ENCODE data around the gene FZD4. TPM values are rescaled to one million over a fixed set of nuclear protein-coding genes. Genes with fewer than 3 reads are reported as not detected.

Gene FZD4
- polyA plus RNA-seq, 1 donor, result 7.2 TPM

DNA sequence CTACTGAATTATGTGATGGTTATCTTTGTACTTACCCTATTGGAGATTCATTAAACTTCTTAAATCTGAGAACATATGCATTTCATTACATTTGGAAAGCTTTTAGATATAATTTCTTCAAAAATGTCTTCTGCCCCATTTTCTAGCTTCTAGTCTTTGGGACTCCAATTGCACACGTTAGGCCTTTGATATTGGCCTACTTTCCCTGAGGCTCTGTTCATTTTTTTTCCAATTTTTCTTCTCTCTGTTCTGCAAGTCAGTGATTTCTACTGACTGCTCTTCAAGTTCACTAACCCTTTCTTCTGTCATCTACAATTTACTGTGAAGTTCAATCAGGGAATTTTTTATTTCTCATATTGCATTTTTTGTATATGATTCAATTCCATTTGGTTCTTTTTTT lies 43.0 kb downstream of the FZD4 start:
- Histone ChIP-seq H3K4me3 (ENCODE audit: low read length) (no peak overlapping the region), H3K36me3 (ENCODE audit: control insufficient read depth, insufficient read depth, low read length) (no peaks in the 10 kb centered on the region), H3K4me1 (ENCODE audit: control insufficient read depth, insufficient read depth, low read length) (no peaks in the 10 kb centered on the region), H3K9me3 (ENCODE audit: control insufficient read depth, low read depth, low read length) (peaks cover 7% of the 10 kb centered on the region), H3K27me3 (ENCODE audit: control insufficient read depth, insufficient read depth, low read length) (no peaks in the 10 kb centered on the region), H3K27ac (ENCODE audit: low read length) (no peak overlapping the region)
- WGBS (ENCODE audit: insufficient coverage, low lambda C conversion rate), result 60% methylated on average over 1 of the region's 1 CpG
- no peak for DNase-seq

DNA sequence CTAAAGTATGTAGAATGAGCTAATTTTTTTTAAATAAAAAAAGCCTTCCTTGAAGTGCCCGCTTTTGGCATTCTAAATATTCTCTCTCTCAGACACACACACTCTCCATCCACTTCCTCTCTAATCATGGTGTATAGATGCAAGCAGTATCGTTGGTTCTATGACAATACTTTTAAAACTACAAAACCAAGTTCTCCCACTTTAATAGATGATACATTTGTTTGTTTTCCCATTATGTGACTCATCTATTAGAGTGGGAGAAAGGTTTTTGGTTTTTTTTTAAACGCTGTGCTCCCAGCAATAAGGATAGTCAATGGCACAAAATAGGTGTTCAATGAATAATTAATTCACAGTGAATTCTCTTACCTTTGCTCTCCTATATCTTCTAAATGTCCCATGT lies 44.6 kb downstream of the FZD4 start:
- Histone ChIP-seq H3K36me3 (ENCODE audit: control insufficient read depth, insufficient read depth, low read length) (no peaks in the 10 kb centered on the region), H3K27ac (ENCODE audit: low read length) (no peak overlapping the region), H3K27me3 (ENCODE audit: control insufficient read depth, insufficient read depth, low read length) (no peaks in the 10 kb centered on the region), H3K4me3 (ENCODE audit: low read length) (no peak overlapping the region), H3K9me3 (ENCODE audit: control insufficient read depth, low read depth, low read length) (peaks cover 11% of the 10 kb centered on the region), H3K4me1 (ENCODE audit: control insufficient read depth, insufficient read depth, low read length) (no peaks in the 10 kb centered on the region)
- 100% methylated on average over 1 of the region's 3 CpGs for WGBS (ENCODE audit: insufficient coverage, low lambda C conversion rate)
- DNase-seq, result no peak

DNA sequence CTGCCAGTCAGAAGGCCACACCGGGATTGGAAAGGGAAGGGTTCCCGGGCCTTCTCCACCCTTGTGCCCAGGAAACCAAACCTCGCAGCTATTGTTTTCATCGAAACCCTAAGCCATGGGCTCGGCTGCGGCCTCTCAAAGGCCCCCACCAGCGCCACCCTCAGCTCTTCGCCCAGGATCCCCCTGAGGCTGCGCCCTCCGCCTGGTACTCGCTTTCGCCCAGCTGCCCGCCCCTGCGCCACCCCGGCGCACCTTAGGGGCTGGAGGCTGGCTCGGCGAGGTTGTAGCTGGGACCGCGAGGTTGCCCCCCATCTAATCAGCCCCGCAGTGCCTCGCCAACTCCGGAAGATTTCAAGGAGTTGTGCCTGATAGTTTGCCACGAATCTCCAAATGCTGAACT lies 49.0 kb downstream of the FZD4 start:
- Histone ChIP-seq H3K27me3 (ENCODE audit: control insufficient read depth, insufficient read depth, low read length) (no peaks in the 10 kb centered on the region), H3K9me3 (ENCODE audit: control insufficient read depth, low read depth, low read length) (peaks cover 5% of the 10 kb centered on the region), H3K27ac (ENCODE audit: low read length) (no peak overlapping the region), H3K4me3 (ENCODE audit: low read length) (no peak overlapping the region), H3K36me3 (ENCODE audit: control insufficient read depth, insufficient read depth, low read length) (no peaks in the 10 kb centered on the region), H3K4me1 (ENCODE audit: control insufficient read depth, insufficient read depth, low read length) (no peaks in the 10 kb centered on the region)
- no peak for DNase-seq
- no CpG with 5 or more reads among the region's 24 CpGs for WGBS (ENCODE audit: insufficient coverage, low lambda C conversion rate)

DNA sequence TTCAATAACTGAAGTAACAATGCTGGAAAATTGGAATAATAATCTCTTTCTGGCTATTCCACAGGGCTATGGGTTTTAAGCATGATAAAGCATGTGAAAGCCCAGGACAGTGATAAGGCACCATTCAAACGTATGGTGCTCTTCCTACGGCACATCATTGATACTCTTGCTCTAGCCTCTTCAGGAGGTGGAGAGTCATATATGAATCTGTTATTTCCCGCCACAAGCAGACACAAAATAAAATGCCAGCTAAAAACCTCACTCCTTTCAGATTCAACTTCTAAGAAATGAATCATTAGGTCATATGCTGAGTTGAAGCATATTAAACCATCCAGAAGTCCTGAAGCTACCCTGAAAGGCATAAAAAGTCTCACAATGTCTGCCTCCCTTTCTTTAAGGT lies 49.9 kb downstream of the FZD4 start:
- no peak for DNase-seq
- Histone ChIP-seq H3K9me3 (ENCODE audit: control insufficient read depth, low read depth, low read length) (peaks cover 5% of the 10 kb centered on the region), H3K4me3 (ENCODE audit: low read length) (no peak overlapping the region), H3K4me1 (ENCODE audit: control insufficient read depth, insufficient read depth, low read length) (no peaks in the 10 kb centered on the region), H3K27ac (ENCODE audit: low read length) (no peak overlapping the region), H3K36me3 (ENCODE audit: control insufficient read depth, insufficient read depth, low read length) (no peaks in the 10 kb centered on the region), H3K27me3 (ENCODE audit: control insufficient read depth, insufficient read depth, low read length) (no peaks in the 10 kb centered on the region)
- 100% methylated on average over 1 of the region's 3 CpGs for WGBS (ENCODE audit: insufficient coverage, low lambda C conversion rate)

DNA sequence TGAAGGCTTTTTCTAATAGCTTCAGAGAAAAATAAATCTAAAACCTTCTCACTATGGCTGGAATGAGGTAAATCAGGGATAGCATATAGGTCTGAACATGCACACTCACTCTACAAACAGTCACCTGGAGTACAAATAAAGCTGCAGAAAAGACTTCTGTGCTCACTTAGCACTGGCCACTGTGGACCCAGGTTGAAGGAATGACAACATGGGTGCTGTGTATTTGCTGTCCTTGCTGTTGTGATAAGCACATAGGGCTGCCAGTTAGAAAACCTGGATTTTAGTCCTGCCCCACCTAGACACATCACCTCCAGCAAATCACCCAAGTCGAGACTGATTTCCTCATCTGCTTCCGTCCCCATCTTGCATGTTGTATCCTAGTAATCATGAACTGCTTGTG lies 51.2 kb downstream of the FZD4 start:
- H3K36me3 ChIP-seq (ENCODE audit: control insufficient read depth, insufficient read depth, low read length), result no peaks in the 10 kb centered on the region
- no peak for DNase-seq
- peaks cover 5% of the 10 kb centered on the region for H3K9me3 ChIP-seq (ENCODE audit: control insufficient read depth, low read depth, low read length)
- WGBS (ENCODE audit: insufficient coverage, low lambda C conversion rate), result no CpG with 5 or more reads among the region's 2 CpGs
- no peak overlapping the region for H3K4me3 ChIP-seq (ENCODE audit: low read length)
- no peaks in the 10 kb centered on the region for H3K4me1 ChIP-seq (ENCODE audit: control insufficient read depth, insufficient read depth, low read length)
- no peak overlapping the region for H3K27ac ChIP-seq (ENCODE audit: low read length)
- H3K27me3 ChIP-seq (ENCODE audit: control insufficient read depth, insufficient read depth, low read length), result no peaks in the 10 kb centered on the region

DNA sequence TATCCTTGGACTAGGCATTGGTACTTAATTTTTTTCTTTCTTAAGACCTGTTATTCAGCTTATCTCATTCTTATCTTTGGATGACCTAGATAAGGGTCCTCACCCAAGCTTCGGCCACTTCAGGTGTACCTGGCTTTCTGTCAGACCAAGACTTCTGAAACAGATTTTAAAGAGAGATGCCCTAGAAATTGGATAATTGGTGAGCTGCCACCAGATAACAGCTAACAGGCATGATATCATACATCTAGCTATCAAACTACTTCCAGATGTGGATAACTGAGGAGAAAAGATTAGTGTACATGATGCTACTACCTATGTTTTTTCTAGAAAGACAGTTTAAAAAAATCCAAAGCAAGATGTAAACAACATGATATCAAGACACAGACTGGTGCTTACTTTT lies 52.9 kb downstream of the FZD4 start:
- DNase-seq, result no peak
- Histone ChIP-seq H3K36me3 (ENCODE audit: control insufficient read depth, insufficient read depth, low read length) (no peaks in the 10 kb centered on the region), H3K4me3 (ENCODE audit: low read length) (no peak overlapping the region), H3K27me3 (ENCODE audit: control insufficient read depth, insufficient read depth, low read length) (no peaks in the 10 kb centered on the region), H3K27ac (ENCODE audit: low read length) (no peak overlapping the region), H3K9me3 (ENCODE audit: control insufficient read depth, low read depth, low read length) (peaks cover 5% of the 10 kb centered on the region), H3K4me1 (ENCODE audit: control insufficient read depth, insufficient read depth, low read length) (no peaks in the 10 kb centered on the region)
- WGBS (ENCODE audit: insufficient coverage, low lambda C conversion rate), result no CpG with 5 or more reads among the region's 1 CpG

DNA sequence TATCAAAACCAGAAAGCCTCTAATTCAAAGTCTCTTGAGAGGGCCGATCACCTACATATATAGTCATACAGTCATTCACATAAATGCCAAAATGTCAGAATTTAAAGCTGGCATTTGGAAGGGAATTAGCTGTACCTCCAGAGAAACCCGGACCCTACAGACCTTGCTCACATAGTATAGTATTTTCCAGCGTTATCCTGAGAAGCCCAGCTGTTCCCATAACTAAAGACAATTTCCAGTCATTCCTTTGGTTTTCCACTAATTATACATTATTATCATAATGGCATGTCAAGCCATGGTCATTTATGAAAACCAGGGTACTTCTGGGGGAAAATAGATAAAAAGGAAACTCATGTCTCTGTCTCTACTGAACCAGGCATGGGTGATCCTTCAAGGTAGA lies 53.6 kb downstream of the FZD4 start:
- Histone ChIP-seq H3K4me1 (ENCODE audit: control insufficient read depth, insufficient read depth, low read length) (no peaks in the 10 kb centered on the region), H3K9me3 (ENCODE audit: control insufficient read depth, low read depth, low read length) (peaks cover 5% of the 10 kb centered on the region), H3K36me3 (ENCODE audit: control insufficient read depth, insufficient read depth, low read length) (no peaks in the 10 kb centered on the region), H3K27ac (ENCODE audit: low read length) (no peak overlapping the region), H3K27me3 (ENCODE audit: control insufficient read depth, insufficient read depth, low read length) (no peaks in the 10 kb centered on the region), H3K4me3 (ENCODE audit: low read length) (no peak overlapping the region)
- 80% methylated on average over 1 of the region's 3 CpGs for WGBS (ENCODE audit: insufficient coverage, low lambda C conversion rate)
- DNase-seq, result no peak

DNA sequence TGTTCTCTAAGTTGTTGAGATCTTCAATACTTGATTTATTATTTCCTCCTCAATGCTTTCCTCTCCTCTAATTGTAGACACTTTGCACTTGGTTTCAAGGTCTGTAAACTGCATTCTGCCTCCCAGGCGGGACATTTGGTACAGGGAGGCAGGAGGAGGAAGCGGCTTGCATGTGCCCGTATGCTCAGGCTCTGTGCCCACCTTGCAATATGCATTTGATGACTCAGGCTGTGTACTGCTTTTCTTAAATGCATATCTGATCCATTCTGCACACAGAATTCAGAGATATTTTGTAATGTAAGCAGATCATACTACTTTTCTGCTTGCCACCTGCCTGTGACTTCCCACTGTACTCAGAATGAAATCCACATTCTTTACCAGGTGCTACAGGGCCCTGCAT lies 55.0 kb downstream of the FZD4 start:
- Histone ChIP-seq H3K27me3 (ENCODE audit: control insufficient read depth, insufficient read depth, low read length) (no peaks in the 10 kb centered on the region), H3K4me1 (ENCODE audit: control insufficient read depth, insufficient read depth, low read length) (no peaks in the 10 kb centered on the region), H3K9me3 (ENCODE audit: control insufficient read depth, low read depth, low read length) (no peaks in the 10 kb centered on the region), H3K27ac (ENCODE audit: low read length) (no peak overlapping the region), H3K36me3 (ENCODE audit: control insufficient read depth, insufficient read depth, low read length) (no peaks in the 10 kb centered on the region), H3K4me3 (ENCODE audit: low read length) (no peak overlapping the region)
- no peak for DNase-seq
- no CpG with 5 or more reads among the region's 3 CpGs for WGBS (ENCODE audit: insufficient coverage, low lambda C conversion rate)

DNA sequence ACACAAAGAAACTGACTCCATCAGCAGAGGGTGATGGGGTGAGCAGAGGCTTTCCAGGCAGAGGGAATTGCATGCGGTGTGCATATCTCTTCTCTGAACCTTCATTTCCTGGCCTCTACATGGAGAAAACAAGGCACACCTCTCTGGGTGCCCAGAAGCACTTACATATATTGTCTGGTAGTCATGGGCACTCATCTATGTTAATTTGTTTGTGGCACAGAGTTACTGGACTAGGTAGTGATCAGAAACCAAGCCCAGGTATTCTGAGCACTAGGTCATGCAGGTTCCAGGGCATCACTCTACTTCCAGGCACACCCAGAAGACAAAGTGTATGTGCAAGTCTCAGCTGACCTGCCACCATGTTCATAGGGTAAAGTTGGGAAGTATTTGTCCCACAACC lies 56.5 kb downstream of the FZD4 start:
- Histone ChIP-seq H3K4me3 (ENCODE audit: low read length) (no peak overlapping the region), H3K4me1 (ENCODE audit: control insufficient read depth, insufficient read depth, low read length) (no peaks in the 10 kb centered on the region), H3K27ac (ENCODE audit: low read length) (no peak overlapping the region), H3K27me3 (ENCODE audit: control insufficient read depth, insufficient read depth, low read length) (no peaks in the 10 kb centered on the region), H3K9me3 (ENCODE audit: control insufficient read depth, low read depth, low read length) (no peaks in the 10 kb centered on the region), H3K36me3 (ENCODE audit: control insufficient read depth, insufficient read depth, low read length) (no peaks in the 10 kb centered on the region)
- no peak for DNase-seq
- WGBS (ENCODE audit: insufficient coverage, low lambda C conversion rate), result no CpG with 5 or more reads among the region's 1 CpG

DNA sequence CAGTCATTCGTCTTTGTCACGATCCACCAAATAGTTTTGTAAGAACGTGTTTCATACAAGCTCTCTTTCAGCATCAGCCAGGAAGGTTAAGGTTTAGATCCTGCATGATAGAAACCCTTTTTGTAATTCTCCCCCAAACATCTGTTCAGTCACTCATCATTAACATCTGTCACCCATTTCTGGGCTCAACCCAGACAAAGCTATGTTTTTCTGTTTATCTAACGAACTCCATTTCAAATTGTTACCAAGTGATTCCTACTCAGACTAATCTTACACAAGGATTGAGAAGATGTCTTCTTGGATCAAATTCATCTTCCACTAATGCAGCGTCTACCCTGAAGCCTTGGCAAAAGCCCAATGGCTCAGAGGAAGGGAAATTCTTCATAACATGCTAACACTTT lies 58.8 kb downstream of the FZD4 start:
- H3K27ac ChIP-seq (ENCODE audit: low read length), result no peak overlapping the region
- no peaks in the 10 kb centered on the region for H3K4me1 ChIP-seq (ENCODE audit: control insufficient read depth, insufficient read depth, low read length)
- H3K9me3 ChIP-seq (ENCODE audit: control insufficient read depth, low read depth, low read length), result no peaks in the 10 kb centered on the region
- no peaks in the 10 kb centered on the region for H3K36me3 ChIP-seq (ENCODE audit: control insufficient read depth, insufficient read depth, low read length)
- DNase-seq, result no peak
- 100% methylated on average over 3 of the region's 5 CpGs for WGBS (ENCODE audit: insufficient coverage, low lambda C conversion rate)
- H3K4me3 ChIP-seq (ENCODE audit: low read length), result no peak overlapping the region
- no peaks in the 10 kb centered on the region for H3K27me3 ChIP-seq (ENCODE audit: control insufficient read depth, insufficient read depth, low read length)
